Ectodermal cell (in vitro differentiated cells): ENCODE data around the gene MTAP.

ENCODE experiments used
- H3K27ac ChIP-seq: 2 replicates; pipeline ENCODE4 v1.7.0; 2013; ENCODE audit warnings: mild to moderate bottlenecking, low read depth, low read length; ENCODE audit not compliant: insufficient read depth, poor library complexity, severe bottlenecking
- H3K27me3 ChIP-seq: 2 replicates; pipeline ENCODE4 v1.7.0; 2013; ENCODE audit warnings: mild to moderate bottlenecking, low read length; ENCODE audit not compliant: insufficient read depth, control insufficient read depth, poor library complexity, severe bottlenecking
- H3K36me3 ChIP-seq: one replicate; pipeline ENCODE4 v1.7.0; 2013; ENCODE audit warnings: low read length; ENCODE audit not compliant: control insufficient read depth, insufficient read depth
- H3K4me1 ChIP-seq: one replicate; pipeline ENCODE4 v1.7.0; 2013; ENCODE audit warnings: low read length; ENCODE audit not compliant: control insufficient read depth, insufficient read depth
- H3K4me3 ChIP-seq: 2 replicates; pipeline ENCODE4 v1.7.0; 2013; ENCODE audit warnings: low read depth, low read length, control low read depth; ENCODE audit not compliant: insufficient read depth
- H3K9me3 ChIP-seq: 2 replicates; pipeline ENCODE4 v1.7.0; 2013; ENCODE audit warnings: mild to moderate bottlenecking, low read length, moderate library complexity; ENCODE audit not compliant: control insufficient read depth
- WGBS, 2 experiments: methylation state at CpG; one replicate each; pipeline ENCODE4 v1.1.7; 2013; ENCODE audit warnings: missing lambda C conversion rate in 2 of 2; 5-methylcytosine and 5-hydroxymethylcytosine counted together

MTAP gene

GRCh38 chr9:21965401-21965951, 163.0 kb downstream of the MTAP start:
- Histone ChIP-seq H3K27ac (no peak overlapping the region), H3K9me3 (no peaks in the 10 kb centered on the region), H3K36me3 (no peaks in the 10 kb centered on the region), H3K27me3 (peaks cover 81% of the 10 kb centered on the region), H3K4me1 (peaks cover 12% of the 10 kb centered on the region), H3K4me3 (peak overlapping the region; percentile 26)
- WGBS, 2 experiments, result 2 to 3% methylated on average over 29 to 30 of the region's 30 CpGs

GRCh38 chr9:21966140-21966851, 163.9 kb downstream of the MTAP start:
- H3K36me3 ChIP-seq, result no peaks in the 10 kb centered on the region
- H3K4me3 ChIP-seq, result no peak overlapping the region
- 3 to 4% methylated on average over 10 to 12 of the region's 15 CpGs for WGBS, 2 experiments
- H3K4me1 ChIP-seq, result peaks cover 12% of the 10 kb centered on the region
- no peaks in the 10 kb centered on the region for H3K9me3 ChIP-seq
- H3K27ac ChIP-seq, result no peak overlapping the region
- H3K27me3 ChIP-seq, result peaks cover 90% of the 10 kb centered on the region

- Histone ChIP-seq H3K27me3 (peaks cover 98% of the 10 kb centered on the region), H3K36me3 (no peaks in the 10 kb centered on the region)
Observed at GRCh38 chr9:21967169-21967568, 164.7 kb downstream of the MTAP start.

GRCh38 chr9:21967702-21968101, 165.3 kb downstream of the MTAP start:
- H3K9me3 ChIP-seq, result no peaks in the 10 kb centered on the region
- no peak overlapping the region for H3K27ac ChIP-seq
- peaks cover 12% of the 10 kb centered on the region for H3K4me1 ChIP-seq
- no peaks in the 10 kb centered on the region for H3K36me3 ChIP-seq
- no peak overlapping the region for H3K4me3 ChIP-seq
- 10 to 14% methylated on average over 7 to 9 of the region's 10 CpGs for WGBS, 2 experiments
- peaks cover 100% of the 10 kb centered on the region for H3K27me3 ChIP-seq

More at GRCh38 chr9:21967169-21967568, 164.7 kb downstream of the MTAP start:
- Histone ChIP-seq H3K4me1 (peaks cover 12% of the 10 kb centered on the region), H3K27ac (no peak overlapping the region), H3K4me3 (no peak overlapping the region), H3K9me3 (no peaks in the 10 kb centered on the region)
- 8 to 9% methylated on average over 19 of the region's 19 CpGs for WGBS, 2 experiments

- peaks cover 12% of the 10 kb centered on the region for H3K4me1 ChIP-seq
- H3K27ac ChIP-seq, result no peak overlapping the region
- WGBS, 2 experiments, result 2% methylated on average over 41 of the region's 41 CpGs
- H3K9me3 ChIP-seq, result no peaks in the 10 kb centered on the region
- H3K4me3 ChIP-seq, result no peak overlapping the region
- no peaks in the 10 kb centered on the region for H3K36me3 ChIP-seq
- H3K27me3 ChIP-seq, result peaks cover 100% of the 10 kb centered on the region
Observed at GRCh38 chr9:21968331-21969010, 166.0 kb downstream of the MTAP start.

- WGBS, 2 experiments, result 6 to 7% methylated on average over 26 to 28 of the region's 28 CpGs
- Histone ChIP-seq H3K9me3 (no peaks in the 10 kb centered on the region), H3K27ac (no peak overlapping the region), H3K4me3 (no peak overlapping the region), H3K36me3 (no peaks in the 10 kb centered on the region), H3K27me3 (peaks cover 100% of the 10 kb centered on the region), H3K4me1 (peaks cover 12% of the 10 kb centered on the region)
Observed at GRCh38 chr9:21969011-21969940, 166.8 kb downstream of the MTAP start.

- WGBS, 2 experiments, result 8 to 9% methylated on average over 22 of the region's 24 CpGs
- Histone ChIP-seq H3K27ac (no peak overlapping the region), H3K4me3 (no peak overlapping the region), H3K9me3 (no peaks in the 10 kb centered on the region), H3K36me3 (no peaks in the 10 kb centered on the region), H3K4me1 (peaks cover 10% of the 10 kb centered on the region), H3K27me3 (peaks cover 100% of the 10 kb centered on the region)
Observed at GRCh38 chr9:21969951-21970799, 167.7 kb downstream of the MTAP start.

GRCh38 chr9:21970800-21971640, 168.6 kb downstream of the MTAP start:
- Histone ChIP-seq H3K4me3 (no peak overlapping the region), H3K27me3 (peaks cover 100% of the 10 kb centered on the region), H3K27ac (no peak overlapping the region), H3K9me3 (no peaks in the 10 kb centered on the region), H3K36me3 (no peaks in the 10 kb centered on the region), H3K4me1 (peaks cover 9% of the 10 kb centered on the region)
- WGBS, 2 experiments, result 2% methylated on average over 44 of the region's 45 CpGs

GRCh38 chr9:21972361-21972760, 169.9 kb downstream of the MTAP start:
- Histone ChIP-seq H3K9me3 (no peaks in the 10 kb centered on the region), H3K27ac (no peak overlapping the region), H3K27me3 (peaks cover 100% of the 10 kb centered on the region), H3K4me1 (peaks cover 9% of the 10 kb centered on the region), H3K36me3 (no peaks in the 10 kb centered on the region), H3K4me3 (no peak overlapping the region)
